Measurements from ENCODE around the gene NPTN.

DNA sequence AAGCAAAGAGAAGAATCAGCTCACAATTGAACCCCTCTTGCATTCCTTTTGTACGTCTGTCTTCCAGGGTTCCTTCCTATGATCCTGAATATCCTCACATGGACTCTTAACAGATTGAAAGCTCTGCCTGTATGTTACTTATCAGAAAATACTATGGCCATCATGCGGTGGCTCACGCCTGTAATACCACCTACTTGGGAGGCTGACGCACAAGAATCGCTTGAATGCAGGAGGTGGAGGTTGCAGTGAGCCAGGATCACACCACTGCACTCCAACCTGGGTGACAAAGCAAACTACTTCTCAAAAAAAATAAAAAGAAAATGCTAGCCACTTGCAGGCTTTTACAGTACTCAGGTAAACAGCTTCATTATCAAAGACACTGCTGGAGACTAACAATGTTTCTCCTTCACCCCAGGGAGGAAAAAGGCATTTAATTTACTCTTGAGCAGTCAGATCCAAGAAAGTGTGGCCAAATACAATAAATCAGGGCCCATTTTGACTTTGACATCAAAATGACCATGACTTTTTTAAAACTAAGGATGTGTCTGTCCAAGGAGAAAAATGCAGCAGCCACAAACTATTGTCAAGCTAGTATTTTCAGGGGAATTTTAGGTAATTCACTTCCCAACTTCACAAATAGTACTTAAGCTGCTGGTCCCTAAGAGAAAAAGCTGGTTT, 27.3 kb downstream of the NPTN start:
- TF ChIP-seq, protein P1, sequence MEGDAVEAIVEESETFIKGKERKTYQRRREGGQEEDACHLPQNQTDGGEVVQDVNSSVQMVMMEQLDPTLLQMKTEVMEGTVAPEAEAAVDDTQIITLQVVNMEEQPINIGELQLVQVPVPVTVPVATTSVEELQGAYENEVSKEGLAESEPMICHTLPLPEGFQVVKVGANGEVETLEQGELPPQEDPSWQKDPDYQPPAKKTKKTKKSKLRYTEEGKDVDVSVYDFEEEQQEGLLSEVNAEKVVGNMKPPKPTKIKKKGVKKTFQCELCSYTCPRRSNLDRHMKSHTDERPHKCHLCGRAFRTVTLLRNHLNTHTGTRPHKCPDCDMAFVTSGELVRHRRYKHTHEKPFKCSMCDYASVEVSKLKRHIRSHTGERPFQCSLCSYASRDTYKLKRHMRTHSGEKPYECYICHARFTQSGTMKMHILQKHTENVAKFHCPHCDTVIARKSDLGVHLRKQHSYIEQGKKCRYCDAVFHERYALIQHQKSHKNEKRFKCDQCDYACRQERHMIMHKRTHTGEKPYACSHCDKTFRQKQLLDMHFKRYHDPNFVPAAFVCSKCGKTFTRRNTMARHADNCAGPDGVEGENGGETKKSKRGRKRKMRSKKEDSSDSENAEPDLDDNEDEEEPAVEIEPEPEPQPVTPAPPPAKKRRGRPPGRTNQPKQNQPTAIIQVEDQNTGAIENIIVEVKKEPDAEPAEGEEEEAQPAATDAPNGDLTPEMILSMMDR (optimal IDR thresholded peaks at IDR 0.05 in 1 of 3, IDR thresholded peaks at IDR 0.05 in 1 of 3, conservative IDR thresholded peaks at IDR 0.05 in 1 of 3; ENCODE audit: extremely low read depth in 1 of 3, insufficient read depth in 2 of 3, low read length in 3 of 3), result no peak
- no peak for TF ChIP-seq EZH2 (IDR thresholded peaks at IDR 0.05; ENCODE audit: low read length)

All from keratinocyte (primary cell).